AG10803 (cell line): Measurements from ENCODE around the gene CYBA.

ENCODE experiments used
- DNase-seq: peaks from one replicate; pipeline ENCODE4 v3.0.0; 2010; ENCODE audit warnings: low read depth
- H3K4me3 ChIP-seq: 2 replicates; pipeline ENCODE4 v1.5.1; 2011; ENCODE audit warnings: mild to moderate bottlenecking, low read length, control low read depth
- CTCF ChIP-seq: conservative IDR thresholded peaks from 2 replicates; pipeline ENCODE4 v1.5.1; 2011; ENCODE audit warnings: mild to moderate bottlenecking, low read length, control low read depth, inconsistent platforms

Gene CYBA

GRCh38 chr16:88606148-88606757 lies 44.6 kb downstream of the CYBA start:
- no peak for DNase-seq
- TF ChIP-seq CTCF: no peak
- no peak overlapping the region for H3K4me3 ChIP-seq

GRCh38 chr16:88605186-88606147 lies 45.4 kb downstream of the CYBA start:
- no peak for DNase-seq
- H3K4me3 ChIP-seq: no peak overlapping the region
- TF ChIP-seq CTCF: no peak

- no peak overlapping the region for H3K4me3 ChIP-seq
- DNase-seq: no peak
- no peak for TF ChIP-seq CTCF
Observed at GRCh38 chr16:88602091-88602490, 48.8 kb downstream of the CYBA start.

- no peak for TF ChIP-seq CTCF
- no peak for DNase-seq
- no peak overlapping the region for H3K4me3 ChIP-seq
Observed at GRCh38 chr16:88601313-88602036, 49.4 kb downstream of the CYBA start.

GRCh38 chr16:88600539-88600896 lies 50.3 kb downstream of the CYBA start:
- no peak for DNase-seq
- H3K4me3 ChIP-seq: no peak overlapping the region
- TF ChIP-seq CTCF: no peak

GRCh38 chr16:88599825-88600538 lies 50.9 kb downstream of the CYBA start:
- TF ChIP-seq CTCF: no peak
- no peak for DNase-seq

More at GRCh38 chr16:88599825-88600538, 50.9 kb downstream of the CYBA start:
- no peak overlapping the region for H3K4me3 ChIP-seq
